NCI-H345 treated with DMSO at 0.1 percent for 48 hours (cell line): ENCODE data around the gene TMA16.

ENCODE experiments used
- DNase-seq: peaks from one replicate; lab custom pipeline; 2025; ENCODE audit not compliant: unreplicated experiment; lab: John Stamatoyannopoulos, UW

TMA16 gene

DNA sequence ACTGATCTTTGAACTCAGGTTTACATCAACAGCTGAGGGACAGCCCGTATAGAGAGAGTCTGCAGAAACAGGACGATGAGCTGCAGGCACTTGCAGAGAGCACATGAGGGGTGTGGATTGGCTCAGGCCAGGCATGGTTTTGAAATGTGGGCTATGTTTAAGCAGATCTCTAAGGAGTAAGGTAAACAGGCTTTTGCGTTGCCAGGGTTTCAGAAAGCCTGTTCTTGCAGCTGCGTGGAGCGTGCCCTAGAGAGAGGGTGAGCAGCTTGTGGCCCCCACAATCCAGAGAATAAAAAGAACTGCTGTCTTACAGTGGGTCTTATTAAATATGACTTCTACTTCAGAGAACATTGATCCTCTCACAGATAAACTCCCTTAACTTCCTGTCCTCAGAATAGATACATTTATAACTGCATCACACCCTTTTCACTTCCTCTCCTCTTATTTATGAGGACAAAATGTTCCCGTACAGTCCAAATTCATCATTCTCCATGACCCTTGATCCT, 64.1 kb downstream of the TMA16 start:
- no peak for DNase-seq

DNA sequence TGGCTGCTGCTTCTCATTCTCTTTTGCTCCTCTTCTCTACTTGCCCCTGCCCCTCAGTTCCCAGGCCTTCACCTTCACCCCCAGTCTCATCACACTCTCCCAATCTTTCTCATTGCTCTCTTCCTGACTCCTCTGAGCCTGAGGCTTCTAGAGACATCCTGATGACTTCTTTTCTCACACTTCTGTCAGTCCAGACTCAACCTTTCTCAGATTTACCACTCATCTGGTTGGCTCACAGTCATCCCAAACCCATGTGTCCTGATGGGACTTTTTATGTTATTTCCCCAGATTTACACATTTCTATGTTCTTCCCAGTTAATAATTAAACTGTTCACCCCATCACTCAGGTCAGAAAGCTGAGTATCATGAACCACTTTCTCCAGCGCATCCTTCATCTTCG, 68.0 kb downstream of the TMA16 start:
- no peak for DNase-seq

DNA sequence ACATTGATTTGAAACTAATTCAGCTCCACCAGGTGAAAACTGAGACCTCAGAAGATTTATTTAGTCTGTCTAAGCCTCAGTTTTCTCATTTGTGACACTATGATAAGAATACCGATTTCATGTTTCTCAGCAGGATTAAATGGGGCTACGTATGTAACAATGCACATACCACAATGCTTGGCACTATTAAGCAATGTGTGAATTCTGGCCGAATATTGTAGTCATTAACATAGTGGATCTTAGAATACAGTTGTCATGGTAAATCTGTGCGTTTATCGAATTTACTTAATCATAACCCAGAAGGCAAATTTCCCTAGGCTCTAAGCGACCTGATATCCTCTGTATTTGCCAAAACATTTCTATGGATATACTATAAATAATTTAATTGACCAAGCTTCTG, 69.1 kb downstream of the TMA16 start:
- no peak for DNase-seq

DNA sequence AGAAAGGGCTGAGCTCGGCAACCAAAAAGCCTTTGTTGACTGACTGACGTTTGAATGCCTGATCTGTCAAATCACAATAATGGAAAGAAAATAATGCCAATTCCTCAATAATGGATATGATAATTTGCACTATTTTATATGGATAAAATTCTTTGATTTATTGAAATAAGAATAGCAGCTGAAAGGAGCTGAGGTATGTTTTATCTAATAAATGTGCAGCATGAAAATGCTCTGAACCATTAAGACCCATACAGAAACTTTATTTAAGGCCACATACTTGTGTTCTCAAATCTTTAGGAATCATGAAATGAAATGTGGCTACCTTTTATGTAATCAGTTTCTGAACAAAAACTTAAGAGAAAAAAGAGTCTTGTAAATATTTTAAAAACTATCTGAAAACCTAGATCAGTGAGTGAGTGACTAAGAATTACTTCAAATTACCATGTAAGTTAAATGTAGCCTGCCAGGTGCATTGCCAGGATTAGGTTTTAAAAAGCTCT, 69.8 kb downstream of the TMA16 start:
- DNase-seq = no peak

DNA sequence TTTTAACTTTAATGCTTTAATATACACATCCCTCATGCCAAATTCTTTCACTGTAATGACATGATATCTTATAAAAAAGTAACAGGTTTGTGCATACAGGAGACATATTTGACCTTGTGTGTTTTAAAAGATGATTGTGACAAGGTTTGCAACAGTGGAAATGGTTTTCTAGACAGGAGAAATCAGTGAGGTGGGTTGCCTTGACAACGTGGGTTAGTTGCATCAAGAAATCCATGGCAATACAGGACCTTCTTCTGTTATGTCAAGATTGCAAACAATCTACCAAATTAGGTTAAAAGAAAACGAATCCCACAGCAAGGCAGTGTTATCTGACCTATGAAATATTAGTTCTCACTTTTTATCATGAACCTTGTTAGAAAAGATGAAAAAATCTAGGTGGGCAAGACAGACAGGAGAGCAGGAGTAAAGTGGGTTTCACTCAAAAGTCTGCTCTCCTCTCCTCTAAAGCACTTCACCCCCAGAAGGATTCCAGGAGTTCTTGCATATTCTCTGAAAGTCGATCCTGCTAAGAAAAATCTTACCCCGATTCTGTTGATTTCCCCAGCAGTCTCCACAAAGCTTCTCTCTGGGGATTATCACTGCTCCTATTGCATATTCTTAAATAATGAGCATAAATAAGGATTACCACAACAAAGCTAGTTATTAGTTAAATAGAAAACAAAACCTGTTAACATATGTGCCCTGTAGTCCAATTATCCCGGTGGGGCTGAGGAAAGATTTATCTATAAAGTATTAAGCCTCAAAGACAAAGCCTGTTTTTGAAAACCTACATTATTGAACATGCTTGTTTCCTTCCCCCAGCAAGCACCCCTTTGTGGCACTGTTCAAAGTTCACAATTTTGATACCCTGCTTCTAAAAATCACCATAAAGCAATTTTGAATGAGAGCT, 71.0 kb downstream of the TMA16 start:
- no peak for DNase-seq

DNA sequence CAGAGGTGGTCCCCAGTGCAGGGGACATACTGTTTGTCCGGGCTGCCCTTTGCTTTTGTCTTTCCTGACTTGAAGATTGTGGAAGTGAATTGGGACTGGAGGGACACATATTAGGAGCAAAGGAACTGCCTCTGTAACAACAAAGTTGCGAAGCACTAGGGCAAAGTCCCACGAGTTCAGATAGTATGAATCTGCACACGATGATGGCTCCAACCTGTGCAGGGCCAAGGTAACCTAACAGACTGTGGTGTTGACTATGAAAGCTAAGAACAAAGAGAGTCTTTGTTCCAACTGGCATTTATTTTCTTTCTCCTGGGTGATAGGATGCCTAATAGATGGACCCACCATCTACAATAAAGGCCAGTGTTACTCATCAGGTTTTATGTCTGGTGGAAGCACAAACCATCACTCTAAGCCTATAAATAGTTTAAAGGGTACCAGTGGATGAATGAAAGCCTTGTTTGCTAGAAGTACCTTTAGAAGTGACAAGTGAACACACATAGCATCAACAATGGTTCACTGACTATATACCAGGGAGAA, 71.8 kb downstream of the TMA16 start:
- DNase-seq = no peak

DNA sequence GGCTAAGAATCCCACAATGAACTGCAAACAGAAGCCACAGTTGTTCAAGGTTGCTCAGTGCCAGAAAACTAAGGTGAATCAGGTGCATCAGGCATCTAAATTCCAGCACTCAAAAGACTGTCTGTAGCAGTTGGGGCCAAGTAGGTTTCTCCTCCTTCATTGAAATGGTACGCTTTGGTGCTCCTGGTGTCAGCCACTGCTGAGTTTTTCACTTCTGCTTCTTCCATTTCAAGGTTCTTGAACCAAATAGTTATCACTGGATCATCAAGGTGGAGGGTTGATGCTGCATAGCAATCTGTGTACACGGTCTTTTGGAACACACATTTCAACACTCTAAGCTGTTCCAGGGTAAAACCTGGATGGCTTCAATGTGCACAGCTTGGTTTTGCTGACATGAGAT, 74.4 kb downstream of the TMA16 start:
- no peak for DNase-seq
